NCI-H128 (cell line): Measurements from ENCODE around the gene CSTF2.
"Not testable (repeated sequence)": the region's sequence is repeated elsewhere in the genome, so short reads cannot be mapped to it uniquely, and the experiment has no call there.

Experiments
- DNase-seq: peaks from one replicate; lab custom pipeline; 2025; ENCODE audit not compliant: unreplicated experiment; lab: John Stamatoyannopoulos, UW

Gene CSTF2

GRCh38 chrX:100819837-100820666, at the start of gene CSTF2:
Gene CSTF2, plus strand, starts transcription at chrX:100820391. Its CDS starts 26 bp downstream, at chrX:100820417.
- peak; percentile 43 for DNase-seq

- DNase-seq = not testable (repeated sequence)
Measured at GRCh38 chrX:100796371-100796770, 23.8 kb upstream of the CSTF2 start.

- no peak for DNase-seq
Measured at GRCh38 chrX:100797359-100797758, 22.8 kb upstream of the CSTF2 start.

- no peak for DNase-seq
Measured at GRCh38 chrX:100798484-100799214, 21.5 kb upstream of the CSTF2 start.

- DNase-seq = no peak
Measured at GRCh38 chrX:100802843-100803242, 17.3 kb upstream of the CSTF2 start.

- no peak for DNase-seq
Measured at GRCh38 chrX:100804780-100805179, 15.4 kb upstream of the CSTF2 start.

GRCh38 chrX:100808265-100808664, 11.9 kb upstream of the CSTF2 start:
- DNase-seq = not testable (repeated sequence)

- no peak for DNase-seq
Measured at GRCh38 chrX:100812216-100813158, 7.7 kb upstream of the CSTF2 start.

- no peak for DNase-seq
Measured at GRCh38 chrX:100817340-100817739, 2.9 kb upstream of the CSTF2 start.

GRCh38 chrX:100819534-100819836, 706 bp upstream of the CSTF2 start:
- no peak for DNase-seq

GRCh38 chrX:100829730-100830129, 9.5 kb downstream of the CSTF2 start:
- no peak for DNase-seq

GRCh38 chrX:100830143-100830542, 10.0 kb downstream of the CSTF2 start:
- no peak for DNase-seq

- no peak for DNase-seq
Measured at GRCh38 chrX:100830547-100830946, 10.4 kb downstream of the CSTF2 start.

- DNase-seq = no peak
Measured at GRCh38 chrX:100831219-100831946, 11.2 kb downstream of the CSTF2 start.

GRCh38 chrX:100850317-100850716, 30.1 kb downstream of the CSTF2 start:
- no peak for DNase-seq

GRCh38 chrX:100852810-100853209, 32.6 kb downstream of the CSTF2 start:
- no peak for DNase-seq

GRCh38 chrX:100863326-100863864, 43.2 kb downstream of the CSTF2 start:
- DNase-seq = no peak

GRCh38 chrX:100864657-100865391, 44.6 kb downstream of the CSTF2 start:
- no peak for DNase-seq

- no peak for DNase-seq
Measured at GRCh38 chrX:100868273-100868672, 48.1 kb downstream of the CSTF2 start.

GRCh38 chrX:100870527-100870926, 50.3 kb downstream of the CSTF2 start:
- DNase-seq = no peak
